ENCODE measurements around the gene CHN2. TPM values are rescaled to one million over a fixed set of nuclear protein-coding genes. Genes with fewer than 3 reads are reported as not detected.

The CHN2 gene
- total RNA-seq, 1 experiment from 2014 or later: 5.0 TPM

DNA sequence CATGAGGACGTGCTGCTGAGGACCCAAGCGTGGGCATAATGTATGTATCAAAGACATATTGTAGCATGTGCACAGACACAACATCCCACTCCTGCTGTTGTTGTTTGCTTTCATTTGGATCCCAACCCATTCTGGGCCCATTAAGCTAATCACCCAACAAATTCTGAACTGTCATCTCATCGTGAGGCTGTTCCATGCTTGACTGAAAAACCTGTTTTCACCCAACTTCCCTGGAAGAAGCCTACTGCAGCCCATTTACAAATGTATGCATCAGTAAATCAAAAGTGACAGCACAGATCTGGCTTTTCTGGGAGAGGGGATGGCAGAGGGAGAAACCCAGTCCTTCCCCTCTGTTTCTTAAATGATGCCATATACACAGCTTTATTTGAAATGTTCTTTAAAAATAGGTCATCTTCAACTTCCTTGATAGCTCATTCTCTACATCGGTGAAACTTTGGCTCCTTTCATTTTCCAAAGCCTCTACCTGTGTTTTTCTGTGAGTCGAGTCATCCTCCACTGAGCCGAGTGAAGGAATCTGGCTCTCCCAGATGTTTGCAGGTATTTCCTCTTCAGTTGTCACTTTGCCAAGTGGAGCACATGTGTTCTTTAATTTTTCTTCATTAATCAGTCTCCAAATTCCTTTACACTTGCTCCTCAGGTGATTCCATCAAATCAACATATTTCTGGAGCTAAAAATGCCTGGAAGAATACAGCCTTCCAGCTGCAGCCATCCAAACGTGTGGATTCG, 151.8 kb downstream of the CHN2 start (continued):
- TF ChIP-seq CREM (CRISPR knock-in tag; IDR thresholded peaks at IDR 0.05) (no peak), ELF4 (CRISPR knock-in tag; IDR thresholded peaks at IDR 0.05; ENCODE audit: low read depth) (no peak), ZNF423 (CRISPR knock-in tag; IDR thresholded peaks at IDR 0.05) (no peak)

DNA sequence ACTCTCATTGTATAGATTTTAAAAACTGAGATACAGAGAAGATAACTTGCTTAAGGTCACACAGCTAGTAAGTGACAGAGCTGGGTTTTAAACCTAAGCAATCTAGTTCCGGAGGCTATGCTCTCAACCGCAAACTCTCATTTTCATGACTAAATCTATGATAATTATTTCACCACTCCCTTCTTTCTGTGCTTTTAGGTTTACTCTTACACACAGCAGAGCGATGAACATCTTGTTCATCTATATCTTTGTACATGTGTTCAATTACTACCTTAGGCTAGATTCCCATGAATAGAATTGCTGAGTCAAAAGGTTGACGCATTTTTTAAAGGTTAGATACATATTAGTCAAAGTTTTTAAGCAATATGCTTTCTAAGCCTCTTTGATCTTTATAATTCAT, 154.8 kb downstream of the CHN2 start:
- Mint-ChIP-seq H3K36me3 (no peaks in the 10 kb centered on the region), H3K9me3 (no peaks in the 10 kb centered on the region), H3K4me1 (no peaks in the 10 kb centered on the region), H3K4me3 (no peak overlapping the region), H3K27me3 (ENCODE audit: low read depth) (no peaks in the 10 kb centered on the region), H3K27ac (no peak overlapping the region)
- ChIA-PET CTCF (interaction anchor here (2.3 kb wide), 1 partner anchor 159 kb away, joined by 11 read pairs; no protein-coding TSS in a partner anchor), POLR2A (interaction anchor here (0.6 kb wide), 1 partner anchor 226 kb away, joined by 3 read pairs; no protein-coding TSS in a partner anchor)
- no peak for ATAC-seq
- DNase-seq (ENCODE audit: low spot score): no peak
- no peak for TF ChIP-seq ZNF317 (CRISPR knock-in tag; IDR thresholded peaks at IDR 0.05; ENCODE audit: borderline replicate concordance, low read depth)
- no peak for TF ChIP-seq ZNF232 (CRISPR knock-in tag; IDR thresholded peaks at IDR 0.05)
- TF ChIP-seq ZNF138 (CRISPR knock-in tag; conservative IDR thresholded peaks at IDR 0.05): no peak
- TF ChIP-seq, protein P1, sequence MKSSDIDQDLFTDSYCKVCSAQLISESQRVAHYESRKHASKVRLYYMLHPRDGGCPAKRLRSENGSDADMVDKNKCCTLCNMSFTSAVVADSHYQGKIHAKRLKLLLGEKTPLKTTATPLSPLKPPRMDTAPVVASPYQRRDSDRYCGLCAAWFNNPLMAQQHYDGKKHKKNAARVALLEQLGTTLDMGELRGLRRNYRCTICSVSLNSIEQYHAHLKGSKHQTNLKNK (CRISPR knock-in tag; IDR thresholded peaks at IDR 0.05): no peak
- no peak for TF ChIP-seq FOXP1 (CRISPR knock-in tag; IDR thresholded peaks at IDR 0.05; ENCODE audit: borderline replicate concordance)
- TF ChIP-seq TP53 (CRISPR knock-in tag; IDR thresholded peaks at IDR 0.05): no peak
- no peak for TF ChIP-seq PREB (CRISPR knock-in tag; IDR thresholded peaks at IDR 0.05; ENCODE audit: borderline replicate concordance)
- TF ChIP-seq ARID4B (CRISPR knock-in tag; IDR thresholded peaks at IDR 0.05; ENCODE audit: borderline replicate concordance): no peak
- TF ChIP-seq FOXP4 (CRISPR knock-in tag; IDR thresholded peaks at IDR 0.05): no peak
- TF ChIP-seq IRF2 (CRISPR knock-in tag; IDR thresholded peaks at IDR 0.05; ENCODE audit: borderline replicate concordance, low read depth): no peak

- POLR2A ChIA-PET: no interaction called here
- TF ChIP-seq IRF1 (CRISPR knock-in tag; IDR thresholded peaks at IDR 0.05): no peak
- no peaks in the 10 kb centered on the region; the same call in 1 of the 2 replicates for H3K4me1 Mint-ChIP-seq
- no peak for DNase-seq (ENCODE audit: low spot score)
- CTCF ChIA-PET: interaction anchor here (0.7 kb wide), 1 partner anchor 13 kb away, joined by 3 read pairs; no protein-coding TSS in a partner anchor
- no peak for ATAC-seq
- no peak overlapping the region for H3K4me3 Mint-ChIP-seq
- H3K27me3 Mint-ChIP-seq (ENCODE audit: low read depth): no peaks in the 10 kb centered on the region
- no peak overlapping the region for H3K27ac Mint-ChIP-seq
- no peaks in the 10 kb centered on the region for H3K9me3 Mint-ChIP-seq
- no peaks in the 10 kb centered on the region for H3K36me3 Mint-ChIP-seq
These were observed 155.8 kb downstream of the CHN2 start for GRCh38 chr7:29350351-29350750.

Data from WTC11 (cell line).